Measurements from ENCODE around the gene TPMT. TPM values are rescaled to one million over a fixed set of nuclear protein-coding genes. Genes with fewer than 3 reads are reported as not detected.

The TPMT gene
- total and polyA plus RNA-seq, 2 of the 13 experiments (the other 11 are each of a cell fraction or from before 2014, with no cell fraction given): 11.1 to 22.8 TPM

DNA sequence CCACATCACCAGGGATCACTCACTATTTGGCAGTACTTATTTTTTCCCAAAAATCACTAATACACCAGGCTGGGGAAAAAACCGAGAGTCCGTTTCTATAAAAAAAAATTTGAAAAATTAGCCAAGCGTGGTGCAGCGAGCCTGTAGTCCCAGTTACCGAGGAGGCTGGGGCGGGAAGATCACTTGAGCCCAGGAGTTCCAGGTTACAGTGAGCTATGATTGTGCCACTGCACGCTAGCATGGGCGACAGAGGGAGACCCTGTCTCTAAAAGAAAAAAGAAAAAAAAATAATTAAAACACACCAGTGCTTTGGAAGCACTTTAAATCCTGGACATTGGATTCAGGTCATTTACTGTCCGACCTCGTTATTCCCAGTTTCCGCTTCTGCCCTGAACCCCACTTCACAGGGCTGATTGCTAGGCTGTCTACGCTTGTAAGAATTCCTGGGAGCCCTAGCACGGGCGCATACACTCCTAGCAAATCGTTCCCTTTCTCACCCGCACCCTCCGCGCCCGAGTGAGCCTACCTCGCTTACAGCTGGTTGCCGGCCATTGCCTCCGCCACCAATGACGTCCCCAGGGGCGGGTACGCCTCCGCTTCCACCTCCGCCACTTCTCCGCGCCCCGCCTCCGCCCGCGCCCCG, at the start of gene TPMT (continued):
- TF ChIP-seq, protein P1, sequence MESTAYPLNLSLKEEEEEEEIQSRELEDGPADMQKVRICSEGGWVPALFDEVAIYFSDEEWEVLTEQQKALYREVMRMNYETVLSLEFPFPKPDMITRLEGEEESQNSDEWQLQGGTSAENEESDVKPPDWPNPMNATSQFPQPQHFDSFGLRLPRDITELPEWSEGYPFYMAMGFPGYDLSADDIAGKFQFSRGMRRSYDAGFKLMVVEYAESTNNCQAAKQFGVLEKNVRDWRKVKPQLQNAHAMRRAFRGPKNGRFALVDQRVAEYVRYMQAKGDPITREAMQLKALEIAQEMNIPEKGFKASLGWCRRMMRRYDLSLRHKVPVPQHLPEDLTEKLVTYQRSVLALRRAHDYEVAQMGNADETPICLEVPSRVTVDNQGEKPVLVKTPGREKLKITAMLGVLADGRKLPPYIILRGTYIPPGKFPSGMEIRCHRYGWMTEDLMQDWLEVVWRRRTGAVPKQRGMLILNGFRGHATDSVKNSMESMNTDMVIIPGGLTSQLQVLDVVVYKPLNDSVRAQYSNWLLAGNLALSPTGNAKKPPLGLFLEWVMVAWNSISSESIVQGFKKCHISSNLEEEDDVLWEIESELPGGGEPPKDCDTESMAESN (CRISPR knock-in tag; conservative IDR thresholded peaks at IDR 0.05): no peak
- no peak for TF ChIP-seq MEIS2 (CRISPR knock-in tag; IDR thresholded peaks at IDR 0.05)
- TF ChIP-seq ZNF546 (CRISPR knock-in tag; conservative IDR thresholded peaks at IDR 0.05): no peak; the same call in 1 of the 2 replicates
- TF ChIP-seq ZNF572 (CRISPR knock-in tag; IDR thresholded peaks at IDR 0.05): 0 out of 2 replicates have a peak, but pooled peaks have one; percentile 26
- no peak; the same call in 1 of the 2 replicates for TF ChIP-seq HDAC2 (CRISPR knock-in tag; IDR thresholded peaks at IDR 0.05)
- TF ChIP-seq PAXIP1 (CRISPR knock-in tag; conservative IDR thresholded peaks at IDR 0.05): peak; percentile 3; the same call in 1 of the 2 replicates
- TF ChIP-seq ZNF569 (CRISPR knock-in tag; IDR thresholded peaks at IDR 0.05; ENCODE audit: borderline replicate concordance): no peak
- TF ChIP-seq, protein P2, sequence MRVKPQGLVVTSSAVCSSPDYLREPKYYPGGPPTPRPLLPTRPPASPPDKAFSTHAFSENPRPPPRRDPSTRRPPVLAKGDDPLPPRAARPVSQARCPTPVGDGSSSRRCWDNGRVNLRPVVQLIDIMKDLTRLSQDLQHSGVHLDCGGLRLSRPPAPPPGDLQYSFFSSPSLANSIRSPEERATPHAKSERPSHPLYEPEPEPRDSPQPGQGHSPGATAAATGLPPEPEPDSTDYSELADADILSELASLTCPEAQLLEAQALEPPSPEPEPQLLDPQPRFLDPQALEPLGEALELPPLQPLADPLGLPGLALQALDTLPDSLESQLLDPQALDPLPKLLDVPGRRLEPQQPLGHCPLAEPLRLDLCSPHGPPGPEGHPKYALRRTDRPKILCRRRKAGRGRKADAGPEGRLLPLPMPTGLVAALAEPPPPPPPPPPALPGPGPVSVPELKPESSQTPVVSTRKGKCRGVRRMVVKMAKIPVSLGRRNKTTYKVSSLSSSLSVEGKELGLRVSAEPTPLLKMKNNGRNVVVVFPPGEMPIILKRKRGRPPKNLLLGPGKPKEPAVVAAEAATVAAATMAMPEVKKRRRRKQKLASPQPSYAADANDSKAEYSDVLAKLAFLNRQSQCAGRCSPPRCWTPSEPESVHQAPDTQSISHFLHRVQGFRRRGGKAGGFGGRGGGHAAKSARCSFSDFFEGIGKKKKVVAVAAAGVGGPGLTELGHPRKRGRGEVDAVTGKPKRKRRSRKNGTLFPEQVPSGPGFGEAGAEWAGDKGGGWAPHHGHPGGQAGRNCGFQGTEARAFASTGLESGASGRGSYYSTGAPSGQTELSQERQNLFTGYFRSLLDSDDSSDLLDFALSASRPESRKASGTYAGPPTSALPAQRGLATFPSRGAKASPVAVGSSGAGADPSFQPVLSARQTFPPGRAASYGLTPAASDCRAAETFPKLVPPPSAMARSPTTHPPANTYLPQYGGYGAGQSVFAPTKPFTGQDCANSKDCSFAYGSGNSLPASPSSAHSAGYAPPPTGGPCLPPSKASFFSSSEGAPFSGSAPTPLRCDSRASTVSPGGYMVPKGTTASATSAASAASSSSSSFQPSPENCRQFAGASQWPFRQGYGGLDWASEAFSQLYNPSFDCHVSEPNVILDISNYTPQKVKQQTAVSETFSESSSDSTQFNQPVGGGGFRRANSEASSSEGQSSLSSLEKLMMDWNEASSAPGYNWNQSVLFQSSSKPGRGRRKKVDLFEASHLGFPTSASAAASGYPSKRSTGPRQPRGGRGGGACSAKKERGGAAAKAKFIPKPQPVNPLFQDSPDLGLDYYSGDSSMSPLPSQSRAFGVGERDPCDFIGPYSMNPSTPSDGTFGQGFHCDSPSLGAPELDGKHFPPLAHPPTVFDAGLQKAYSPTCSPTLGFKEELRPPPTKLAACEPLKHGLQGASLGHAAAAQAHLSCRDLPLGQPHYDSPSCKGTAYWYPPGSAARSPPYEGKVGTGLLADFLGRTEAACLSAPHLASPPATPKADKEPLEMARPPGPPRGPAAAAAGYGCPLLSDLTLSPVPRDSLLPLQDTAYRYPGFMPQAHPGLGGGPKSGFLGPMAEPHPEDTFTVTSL (CRISPR knock-in tag; IDR thresholded peaks at IDR 0.05; ENCODE audit: borderline replicate concordance): peak; percentile 7; the same call in 1 of the 2 replicates
- no peak for TF ChIP-seq FOXK2 (IDR thresholded peaks at IDR 0.05)
- TF ChIP-seq ZNF552 (CRISPR knock-in tag; IDR thresholded peaks at IDR 0.05; ENCODE audit: borderline replicate concordance): 0 out of 2 replicates have a peak, but pooled peaks have one; percentile 29
- no peak for TF ChIP-seq BCL3 (CRISPR knock-in tag; IDR thresholded peaks at IDR 0.05)
- TF ChIP-seq KDM5A (IDR thresholded peaks at IDR 0.05; ENCODE audit: borderline replicate concordance, low read length): 0 out of 2 replicates have a peak, but pooled peaks have one; percentile 34
- TF ChIP-seq, protein P3, sequence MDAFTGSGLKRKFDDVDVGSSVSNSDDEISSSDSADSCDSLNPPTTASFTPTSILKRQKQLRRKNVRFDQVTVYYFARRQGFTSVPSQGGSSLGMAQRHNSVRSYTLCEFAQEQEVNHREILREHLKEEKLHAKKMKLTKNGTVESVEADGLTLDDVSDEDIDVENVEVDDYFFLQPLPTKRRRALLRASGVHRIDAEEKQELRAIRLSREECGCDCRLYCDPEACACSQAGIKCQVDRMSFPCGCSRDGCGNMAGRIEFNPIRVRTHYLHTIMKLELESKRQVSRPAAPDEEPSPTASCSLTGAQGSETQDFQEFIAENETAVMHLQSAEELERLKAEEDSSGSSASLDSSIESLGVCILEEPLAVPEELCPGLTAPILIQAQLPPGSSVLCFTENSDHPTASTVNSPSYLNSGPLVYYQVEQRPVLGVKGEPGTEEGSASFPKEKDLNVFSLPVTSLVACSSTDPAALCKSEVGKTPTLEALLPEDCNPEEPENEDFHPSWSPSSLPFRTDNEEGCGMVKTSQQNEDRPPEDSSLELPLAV (CRISPR knock-in tag; conservative IDR thresholded peaks at IDR 0.05; ENCODE audit: low read depth): no peak

Measured in HepG2 (cell line).